Smooth muscle cell (in vitro differentiated cells): ENCODE results near the gene USP4. TPM values are rescaled to one million over a fixed set of nuclear protein-coding genes. Genes with fewer than 3 reads are reported as not detected.

Source experiments
- DNase-seq: peaks from one replicate; lab custom pipeline; 2025; ENCODE audit not compliant: unreplicated experiment; lab: John Stamatoyannopoulos, UW
- H2AFZ ChIP-seq: fragments of 200-600 bp; sonication (generic); 2 replicates; pipeline ENCODE4 v1.6.0; 2016; ENCODE audit warnings: antibody characterized with exemption, low read depth, mild to moderate bottlenecking
- H3F3A ChIP-seq: fragments of 200-600 bp; sonication (generic); 2 replicates; pipeline ENCODE4 v1.6.0; 2017; ENCODE audit warnings: antibody characterized with exemption, low read depth
- H3K27ac ChIP-seq: fragments of 200-600 bp; sonication (generic); 2 replicates; pipeline ENCODE4 v1.5.1; 2016; ENCODE audit warnings: low read depth, mild to moderate bottlenecking
- H3K27me3 ChIP-seq: fragments of 200-600 bp; sonication (generic); 2 replicates; pipeline ENCODE4 v1.6.1; 2016; ENCODE audit warnings: low read depth, mild to moderate bottlenecking
- H3K36me3 ChIP-seq: fragments of 200-600 bp; sonication (generic); 2 replicates; pipeline ENCODE4 v1.5.1; 2016; ENCODE audit warnings: low read depth
- H3K4me1 ChIP-seq: fragments of 200-600 bp; sonication (generic); 2 replicates; pipeline ENCODE4 v1.5.1; 2016; ENCODE audit warnings: low read depth
- H3K4me2 ChIP-seq: fragments of 200-600 bp; sonication (generic); 2 replicates; pipeline ENCODE4 v1.6.0; 2016; ENCODE audit warnings: mild to moderate bottlenecking
- H3K4me3 ChIP-seq: fragments of 200-600 bp; sonication (generic); 2 replicates; pipeline ENCODE4 v1.5.1; 2016; ENCODE audit warnings: mild to moderate bottlenecking
- H3K79me2 ChIP-seq: fragments of 200-600 bp; sonication (generic); 2 replicates; pipeline ENCODE4 v1.6.0; 2016; ENCODE audit warnings: low read depth, mild to moderate bottlenecking
- H3K9ac ChIP-seq: fragments of 200-600 bp; sonication (generic); 2 replicates; pipeline ENCODE4 v1.6.0; 2016; ENCODE audit warnings: low read depth
- H3K9me3 ChIP-seq: fragments of 200-600 bp; sonication (generic); replicated peaks from 2 replicates; pipeline ENCODE4 v1.5.1; 2016; ENCODE audit warnings: low read depth
- H4K20me1 ChIP-seq: fragments of 200-600 bp; sonication (generic); 2 replicates; pipeline ENCODE4 v1.6.0; 2016; ENCODE audit warnings: low read depth
- WGBS: methylation state at CpG from one replicate; pipeline ENCODE4 v1.1.7; 2016; ENCODE audit warnings: low lambda C conversion rate; 5-methylcytosine and 5-hydroxymethylcytosine counted together
- polyA plus RNA-seq: library from polyadenylated mRNA; unstranded; fragments of >200 nt; fragmentation: Nextera tagmentation; extraction: Ambion mirVana; gene quantifications from 2 replicates; pipeline ENCODE4 v1.2.1, GENCODE V29; 2016
- total RNA-seq: library from RNA; depleted of rRNA; stranded (reverse); fragments of >200 nt; gene quantifications from 2 replicates; pipeline ENCODE4 v1.2.3, GENCODE V29; 2014
- TF ChIP-seq, protein P1 (sequence below): fragments of 200-600 bp; sonication (generic); IDR thresholded peaks from 2 replicates; pipeline ENCODE4 v1.5.1; 2017; ENCODE audit warnings: borderline replicate concordance, mild to moderate bottlenecking, antibody characterized with exemption; ENCODE audit not compliant: insufficient read depth, poor library complexity, severe bottlenecking

Gene USP4, protein sequence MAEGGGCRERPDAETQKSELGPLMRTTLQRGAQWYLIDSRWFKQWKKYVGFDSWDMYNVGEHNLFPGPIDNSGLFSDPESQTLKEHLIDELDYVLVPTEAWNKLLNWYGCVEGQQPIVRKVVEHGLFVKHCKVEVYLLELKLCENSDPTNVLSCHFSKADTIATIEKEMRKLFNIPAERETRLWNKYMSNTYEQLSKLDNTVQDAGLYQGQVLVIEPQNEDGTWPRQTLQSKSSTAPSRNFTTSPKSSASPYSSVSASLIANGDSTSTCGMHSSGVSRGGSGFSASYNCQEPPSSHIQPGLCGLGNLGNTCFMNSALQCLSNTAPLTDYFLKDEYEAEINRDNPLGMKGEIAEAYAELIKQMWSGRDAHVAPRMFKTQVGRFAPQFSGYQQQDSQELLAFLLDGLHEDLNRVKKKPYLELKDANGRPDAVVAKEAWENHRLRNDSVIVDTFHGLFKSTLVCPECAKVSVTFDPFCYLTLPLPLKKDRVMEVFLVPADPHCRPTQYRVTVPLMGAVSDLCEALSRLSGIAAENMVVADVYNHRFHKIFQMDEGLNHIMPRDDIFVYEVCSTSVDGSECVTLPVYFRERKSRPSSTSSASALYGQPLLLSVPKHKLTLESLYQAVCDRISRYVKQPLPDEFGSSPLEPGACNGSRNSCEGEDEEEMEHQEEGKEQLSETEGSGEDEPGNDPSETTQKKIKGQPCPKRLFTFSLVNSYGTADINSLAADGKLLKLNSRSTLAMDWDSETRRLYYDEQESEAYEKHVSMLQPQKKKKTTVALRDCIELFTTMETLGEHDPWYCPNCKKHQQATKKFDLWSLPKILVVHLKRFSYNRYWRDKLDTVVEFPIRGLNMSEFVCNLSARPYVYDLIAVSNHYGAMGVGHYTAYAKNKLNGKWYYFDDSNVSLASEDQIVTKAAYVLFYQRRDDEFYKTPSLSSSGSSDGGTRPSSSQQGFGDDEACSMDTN
- total RNA-seq, result 23.8 and 28.3 TPM in 2 replicates
- 25.6 and 36.1 TPM in 2 replicates for polyA plus RNA-seq

DNA sequence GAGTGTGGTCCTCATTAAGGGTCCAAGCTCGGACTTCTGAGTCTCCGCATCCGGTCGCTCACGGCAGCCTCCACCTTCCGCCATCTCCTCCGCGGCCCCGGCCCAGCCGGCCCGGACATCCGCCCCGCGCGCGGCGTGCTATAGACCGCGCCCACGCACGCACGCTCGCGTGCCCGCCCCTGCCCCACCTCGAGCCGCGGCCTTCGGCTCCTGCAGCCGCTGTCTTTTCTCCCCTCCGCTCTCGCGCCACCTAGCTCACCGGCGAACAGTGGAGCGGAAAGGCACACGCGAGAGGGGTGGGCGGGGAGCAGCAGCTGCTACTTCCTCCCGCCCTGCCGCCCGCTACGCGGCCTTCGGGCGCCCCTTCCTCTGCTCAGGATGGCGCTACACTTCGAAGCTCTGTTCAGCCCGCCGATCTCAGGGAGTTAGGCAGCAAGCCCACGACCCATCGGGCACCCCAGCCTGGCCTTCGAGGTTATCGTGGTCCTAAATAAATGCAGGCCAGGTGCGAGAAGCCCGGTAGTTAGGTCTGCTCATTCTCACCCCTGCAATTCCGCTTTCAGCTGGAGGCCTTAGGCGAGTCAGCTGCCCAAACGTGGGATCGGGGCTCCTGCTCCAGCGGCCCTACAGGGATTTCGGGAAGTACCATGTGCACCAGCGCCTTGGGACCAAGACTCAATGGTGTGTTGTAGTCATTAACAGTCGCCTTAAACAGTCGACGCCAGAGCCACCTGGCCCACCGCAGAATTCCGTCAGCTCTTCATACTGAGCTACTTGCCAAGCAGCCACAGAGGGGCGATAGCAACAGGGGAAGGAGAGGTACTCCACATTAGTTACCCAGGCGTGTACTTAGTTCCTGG, at the start of gene USP4:
Gene USP4, minus strand, starts transcription at position 113 of the 860 bp plus-strand sequence. Its CDS starts 29 bp downstream, at position 84.
- no peaks in the 10 kb centered on the region for H3K9me3 ChIP-seq
- TF ChIP-seq, protein P1, sequence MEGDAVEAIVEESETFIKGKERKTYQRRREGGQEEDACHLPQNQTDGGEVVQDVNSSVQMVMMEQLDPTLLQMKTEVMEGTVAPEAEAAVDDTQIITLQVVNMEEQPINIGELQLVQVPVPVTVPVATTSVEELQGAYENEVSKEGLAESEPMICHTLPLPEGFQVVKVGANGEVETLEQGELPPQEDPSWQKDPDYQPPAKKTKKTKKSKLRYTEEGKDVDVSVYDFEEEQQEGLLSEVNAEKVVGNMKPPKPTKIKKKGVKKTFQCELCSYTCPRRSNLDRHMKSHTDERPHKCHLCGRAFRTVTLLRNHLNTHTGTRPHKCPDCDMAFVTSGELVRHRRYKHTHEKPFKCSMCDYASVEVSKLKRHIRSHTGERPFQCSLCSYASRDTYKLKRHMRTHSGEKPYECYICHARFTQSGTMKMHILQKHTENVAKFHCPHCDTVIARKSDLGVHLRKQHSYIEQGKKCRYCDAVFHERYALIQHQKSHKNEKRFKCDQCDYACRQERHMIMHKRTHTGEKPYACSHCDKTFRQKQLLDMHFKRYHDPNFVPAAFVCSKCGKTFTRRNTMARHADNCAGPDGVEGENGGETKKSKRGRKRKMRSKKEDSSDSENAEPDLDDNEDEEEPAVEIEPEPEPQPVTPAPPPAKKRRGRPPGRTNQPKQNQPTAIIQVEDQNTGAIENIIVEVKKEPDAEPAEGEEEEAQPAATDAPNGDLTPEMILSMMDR, result peak; percentile 29
- no peaks in the 10 kb centered on the region for H3K27me3 ChIP-seq
- peak within 1 kb of the TSS; percentile 87 for H3K4me2 ChIP-seq
- WGBS, result 2% methylated on average over 70 of the region's 70 CpGs
- H3K27ac ChIP-seq, result peak within 1 kb of the TSS; percentile 65
- DNase-seq, result peak; percentile 51
- H3F3A ChIP-seq, result no peaks in the 10 kb centered on the region
- H3K4me1 ChIP-seq, result peaks cover 10% of the 10 kb centered on the region
- peak within 1 kb of the TSS; percentile 80 for H3K4me3 ChIP-seq
- peak within 1 kb of the TSS; percentile 49 for H3K9ac ChIP-seq
- peaks cover 42% of the 10 kb centered on the region for H3K79me2 ChIP-seq
- peaks cover 4% of the 10 kb centered on the region for H4K20me1 ChIP-seq
- peaks cover 4% of the 10 kb centered on the region for H3K36me3 ChIP-seq
- H2AFZ ChIP-seq, result peak within 1 kb of the TSS; percentile 83

GRCh38 chr3:49389297-49389696, 49.4 kb upstream of the USP4 start:
- no peaks in the 10 kb centered on the region for H3K4me1 ChIP-seq
- H3K36me3 ChIP-seq, result no peaks in the 10 kb centered on the region
- H3K4me3 ChIP-seq, result no peak overlapping the region
- DNase-seq, result no peak
- H3K9ac ChIP-seq, result no peak overlapping the region
- peaks cover 100% of the 10 kb centered on the region for H4K20me1 ChIP-seq
- H3K27me3 ChIP-seq, result no peaks in the 10 kb centered on the region
- H3K79me2 ChIP-seq, result peaks cover 98% of the 10 kb centered on the region
- H2AFZ ChIP-seq, result no peak overlapping the region
- TF ChIP-seq, protein P1, result no peak
- H3K9me3 ChIP-seq, result no peaks in the 10 kb centered on the region
- 100% methylated on average over 6 of the region's 6 CpGs for WGBS
- H3F3A ChIP-seq, result peaks cover 7% of the 10 kb centered on the region
- H3K4me2 ChIP-seq, result no peak overlapping the region
- peak overlapping the region; percentile 70 for H3K27ac ChIP-seq

DNA sequence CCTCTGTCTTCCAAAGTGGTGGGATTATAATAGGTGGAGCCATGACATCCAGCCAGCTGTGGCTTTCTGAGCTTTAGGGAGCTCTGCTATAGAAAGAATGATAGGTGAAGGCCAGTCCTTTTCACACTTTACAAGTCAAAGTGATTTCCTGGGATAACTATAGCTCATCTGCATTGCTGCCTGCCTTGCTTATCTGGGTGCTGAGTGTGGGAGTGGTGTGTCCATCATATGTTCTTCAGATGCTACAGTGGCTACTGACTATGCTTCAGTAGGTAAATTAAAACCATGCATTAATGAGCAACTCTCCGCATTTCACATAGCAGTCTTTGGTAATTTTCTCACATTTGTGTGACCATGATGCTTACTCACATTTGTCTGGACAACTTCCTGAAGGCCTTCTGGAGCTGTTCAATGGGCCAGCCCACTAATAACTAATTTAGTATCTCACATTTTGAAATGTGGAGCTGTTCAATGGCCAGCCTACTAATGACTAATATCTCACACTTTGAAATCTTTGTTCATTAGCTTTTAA, 48.5 kb upstream of the USP4 start:
- no peaks in the 10 kb centered on the region for H3K9me3 ChIP-seq
- no peaks in the 10 kb centered on the region for H3K27me3 ChIP-seq
- peak overlapping the region; percentile 41 for H3K4me2 ChIP-seq
- peaks cover 100% of the 10 kb centered on the region for H4K20me1 ChIP-seq
- H3F3A ChIP-seq, result peaks cover 7% of the 10 kb centered on the region
- no peak for DNase-seq
- WGBS, result 58% methylated on average over 1 of the region's 1 CpG
- H3K4me1 ChIP-seq, result no peaks in the 10 kb centered on the region
- no peak overlapping the region for H3K4me3 ChIP-seq
- peak overlapping the region; percentile 70 for H3K27ac ChIP-seq
- TF ChIP-seq, protein P1, result no peak
- H3K9ac ChIP-seq, result no peak overlapping the region
- H2AFZ ChIP-seq, result no peak overlapping the region
- H3K79me2 ChIP-seq, result peaks cover 100% of the 10 kb centered on the region
- H3K36me3 ChIP-seq, result no peaks in the 10 kb centered on the region
